HL-60 (cell line): ENCODE measurements around the gene DIAPH2.

ENCODE experiments used
- DNase-seq, 2 experiments: peaks; one replicate each; pipeline ENCODE4 v3.0.0-alpha.2; 2010 to 2020; ENCODE audit warnings: low read depth in 1 of 2, low spot score in 1 of 2
- H3K27ac ChIP-seq: fragments of 250-450 bp; sonication (Bioruptor Pico); replicated peaks from 2 replicates; pipeline ENCODE4 v1.5.1; 2020; ENCODE audit warnings: mild to moderate bottlenecking, moderate library complexity
- H3K27me3 ChIP-seq: fragments of 250-450 bp; sonication (Bioruptor Pico); 2 replicates; pipeline ENCODE4 v1.5.1; 2021; ENCODE audit warnings: mild to moderate bottlenecking, moderate library complexity; ENCODE audit not compliant: insufficient read depth, poor library complexity, severe bottlenecking
- H3K4me3 ChIP-seq: replicated peaks from 2 replicates; pipeline ENCODE4 v1.5.1; 2011; ENCODE audit warnings: mild to moderate bottlenecking, control low read depth, low read length; ENCODE audit not compliant: insufficient read depth
- CTCF ChIP-seq: IDR thresholded peaks from one replicate; pipeline ENCODE4 v1.5.1; 2011; ENCODE audit warnings: low read length, control low read depth, inconsistent platforms; ENCODE audit not compliant: insufficient read depth
- GABPA ChIP-seq: IDR thresholded peaks from 2 replicates; pipeline ENCODE4 v1.6.1; 2012; ENCODE audit warnings: low read depth
- POLR2AphosphoS5 ChIP-seq: IDR thresholded peaks from 2 replicates; pipeline ENCODE4 v1.6.1; 2012; ENCODE audit warnings: low read depth
- REST ChIP-seq: IDR thresholded peaks from 2 replicates; pipeline ENCODE4 v1.6.1; 2012; ENCODE audit warnings: low read depth; ENCODE audit not compliant: insufficient replicate concordance
- SPI1 ChIP-seq: IDR thresholded peaks from 2 replicates; pipeline ENCODE4 v1.6.1; 2012; ENCODE audit warnings: low read depth, mild to moderate bottlenecking, borderline replicate concordance

The DIAPH2 gene

GRCh38 chrX:96907516-96908272 lies 223.1 kb downstream of the DIAPH2 start:
- Histone ChIP-seq H3K27ac (no peak overlapping the region), H3K27me3 (no peaks in the 10 kb centered on the region), H3K4me3 (no peak overlapping the region)
- no peak for TF ChIP-seq SPI1
- no peak for TF ChIP-seq CTCF
- no peak for TF ChIP-seq GABPA
- no peak for TF ChIP-seq REST
- no peak for TF ChIP-seq POLR2AphosphoS5
- DNase-seq: no peak

GRCh38 chrX:96909291-96909690 lies 224.6 kb downstream of the DIAPH2 start:
- TF ChIP-seq REST (no peak), GABPA (no peak), CTCF (no peak), SPI1 (no peak), POLR2AphosphoS5 (no peak)
- no peak for DNase-seq
- Histone ChIP-seq H3K4me3 (no peak overlapping the region), H3K27me3 (no peaks in the 10 kb centered on the region), H3K27ac (no peak overlapping the region)

GRCh38 chrX:96918864-96919263 lies 234.2 kb downstream of the DIAPH2 start:
- DNase-seq: no peak
- H3K4me3 ChIP-seq: no peak overlapping the region
- no peak for TF ChIP-seq GABPA
- TF ChIP-seq POLR2AphosphoS5: no peak
- no peak for TF ChIP-seq SPI1
- TF ChIP-seq CTCF: no peak
- no peak for TF ChIP-seq REST
- no peak overlapping the region for H3K27ac ChIP-seq
- H3K27me3 ChIP-seq: no peaks in the 10 kb centered on the region
